Measurements from ENCODE around the gene CEP350.

The CEP350 gene

DNA sequence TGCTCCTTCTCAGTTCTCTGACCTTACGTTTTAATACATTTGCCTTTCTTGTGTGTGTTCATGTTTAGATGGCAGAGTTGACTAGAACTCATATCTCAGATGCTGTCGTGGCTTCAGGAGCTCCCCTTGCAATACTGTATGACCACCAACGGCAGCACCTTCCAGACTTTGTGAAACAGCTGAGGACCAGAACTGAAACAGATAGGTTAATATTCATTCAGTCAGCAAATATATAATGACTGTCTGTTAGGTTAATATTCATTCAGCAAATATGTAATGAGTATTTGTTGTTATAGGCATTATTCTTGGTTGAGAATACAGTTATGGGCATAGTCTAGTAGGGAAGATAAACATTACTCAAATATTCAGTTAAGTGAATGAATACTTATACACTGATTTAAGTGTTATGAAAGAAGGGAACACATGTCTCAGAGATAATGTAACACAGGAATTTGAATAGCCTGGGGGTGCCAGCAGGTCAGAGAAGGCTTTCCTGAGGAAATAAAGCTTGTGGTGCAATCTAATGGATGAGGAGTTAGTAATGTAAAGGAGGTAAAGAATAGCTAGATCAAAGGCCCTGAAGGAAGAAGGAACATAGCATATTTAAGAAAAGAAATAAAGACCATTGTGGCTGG, 88.5 kb downstream of the CEP350 start:
- no peak for TF ChIP-seq CTCF (IDR thresholded peaks at IDR 0.05; ENCODE audit: insufficient read depth, low read length, poor library complexity, severe bottlenecking)

DNA sequence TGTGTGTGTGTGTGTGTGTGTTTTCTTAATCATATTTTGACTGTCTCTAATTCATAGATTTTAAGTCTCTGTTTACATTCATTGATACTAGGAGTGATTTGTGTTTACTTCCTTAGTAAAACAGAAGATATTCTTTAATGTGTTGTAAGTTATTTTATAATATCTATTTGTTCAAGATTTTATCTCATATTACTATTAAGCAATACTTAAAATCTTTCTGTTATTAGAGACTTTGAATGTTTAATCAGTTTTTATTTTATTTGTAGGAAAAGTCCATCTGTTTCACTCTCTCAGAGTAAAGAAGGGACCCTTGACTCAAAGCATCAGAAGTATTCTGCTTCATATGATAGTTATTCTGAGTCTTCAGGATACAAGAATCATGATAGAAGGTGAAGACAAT, 89.2 kb downstream of the CEP350 start:
- H3K4me3 ChIP-seq (replicated peaks; ENCODE audit: low read depth, low read length), result no peak overlapping the region
- no peak for TF ChIP-seq CTCF (IDR thresholded peaks at IDR 0.05; ENCODE audit: insufficient read depth, low read length, poor library complexity, severe bottlenecking)
- no peaks in the 10 kb centered on the region for H3K27me3 ChIP-seq (replicated peaks; ENCODE audit: control insufficient read depth, insufficient read depth, low read length)
- DNase-seq (ENCODE audit: extremely low read depth, insufficient read length), result no peak
- H3K36me3 ChIP-seq (ENCODE audit: control insufficient read depth, insufficient read depth, low read length), result peaks cover 6% of the 10 kb centered on the region

More for the DNA sequence above, 88.5 kb downstream of the CEP350 start:
- Histone ChIP-seq H3K4me3 (replicated peaks; ENCODE audit: low read depth, low read length) (no peak overlapping the region), H3K27me3 (replicated peaks; ENCODE audit: control insufficient read depth, insufficient read depth, low read length) (no peaks in the 10 kb centered on the region), H3K36me3 (ENCODE audit: control insufficient read depth, insufficient read depth, low read length) (peaks cover 2% of the 10 kb centered on the region)
- DNase-seq (ENCODE audit: extremely low read depth, insufficient read length), result no peak

DNA sequence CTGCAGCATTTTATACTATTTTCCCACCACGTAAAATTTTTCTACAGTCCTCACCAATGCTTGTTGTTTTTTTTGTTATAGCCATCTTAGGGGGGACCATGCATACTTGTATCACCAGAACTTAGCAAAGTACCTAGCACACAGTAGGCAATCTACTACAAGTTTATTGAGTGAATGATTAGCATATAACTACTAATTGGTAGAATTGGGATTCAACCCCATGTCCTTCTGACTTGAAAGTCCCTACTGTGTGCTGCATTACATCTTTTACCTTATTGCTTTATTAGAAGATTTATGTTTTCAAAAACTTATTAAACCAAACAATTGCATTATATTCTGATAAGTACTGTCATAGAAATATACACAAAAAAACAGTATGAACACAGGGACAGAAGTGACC, 92.1 kb downstream of the CEP350 start:
- no peak for TF ChIP-seq CTCF (IDR thresholded peaks at IDR 0.05; ENCODE audit: insufficient read depth, low read length, poor library complexity, severe bottlenecking)
- DNase-seq (ENCODE audit: extremely low read depth, insufficient read length), result no peak
- H3K36me3 ChIP-seq (ENCODE audit: control insufficient read depth, insufficient read depth, low read length), result peaks cover 4% of the 10 kb centered on the region

DNA sequence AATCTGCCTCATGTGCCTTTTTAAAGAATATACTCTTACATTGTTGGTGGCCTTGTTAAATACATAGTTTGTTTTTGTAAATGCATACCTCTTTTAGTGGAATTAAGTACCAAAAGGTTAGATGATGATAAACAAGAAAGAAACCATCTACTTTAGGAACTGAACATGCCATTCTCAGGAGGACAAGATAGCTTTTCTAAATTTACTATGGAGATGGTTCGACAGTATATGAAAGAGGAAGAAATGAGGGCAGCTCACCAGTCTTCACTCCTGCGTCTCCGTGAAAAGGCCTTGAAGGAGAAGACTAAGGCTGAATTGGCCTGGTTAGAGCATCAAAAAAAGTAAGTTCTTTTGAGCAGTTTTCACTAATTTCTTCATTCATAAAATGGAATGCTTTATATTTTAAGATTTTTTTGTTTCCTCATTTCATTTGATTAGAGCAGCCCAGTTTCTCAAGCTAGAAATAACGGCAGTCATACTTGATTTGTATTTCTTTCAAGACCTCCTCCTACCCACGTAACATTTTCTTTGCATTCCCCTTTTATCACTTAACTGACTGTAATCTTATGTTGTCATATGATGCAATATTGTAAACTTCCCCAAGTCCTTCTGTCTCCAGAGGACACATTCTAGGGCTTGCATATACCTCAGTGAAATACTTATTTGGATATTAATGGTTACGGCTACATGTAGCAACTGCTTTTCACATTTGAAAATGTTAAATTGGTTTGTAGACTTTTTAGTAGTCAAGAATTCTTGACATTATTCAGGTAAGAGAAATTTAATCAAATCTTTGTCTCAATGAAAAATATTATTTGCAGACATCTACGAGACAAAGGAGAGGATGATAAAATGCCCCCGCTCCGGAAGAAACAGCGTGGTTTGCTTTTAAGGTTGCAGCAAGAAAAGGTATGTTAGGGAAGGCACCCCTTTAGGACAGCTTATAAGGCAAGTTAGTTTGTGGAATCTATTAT, 99.3 kb downstream of the CEP350 start:
- peaks cover 2% of the 10 kb centered on the region for H3K36me3 ChIP-seq (ENCODE audit: control insufficient read depth, insufficient read depth, low read length)
- no peak overlapping the region for H3K4me3 ChIP-seq (replicated peaks; ENCODE audit: low read depth, low read length)
- H3K27me3 ChIP-seq (replicated peaks; ENCODE audit: control insufficient read depth, insufficient read depth, low read length), result no peaks in the 10 kb centered on the region
- DNase-seq (ENCODE audit: extremely low read depth, insufficient read length), result no peak
- TF ChIP-seq CTCF (IDR thresholded peaks at IDR 0.05; ENCODE audit: insufficient read depth, low read length, poor library complexity, severe bottlenecking), result no peak

More for the DNA sequence above, 92.1 kb downstream of the CEP350 start:
- Histone ChIP-seq H3K27me3 (replicated peaks; ENCODE audit: control insufficient read depth, insufficient read depth, low read length) (no peaks in the 10 kb centered on the region), H3K4me3 (replicated peaks; ENCODE audit: low read depth, low read length) (no peak overlapping the region)

GRCh38 chr1:180057883-180058396, 103.3 kb downstream of the CEP350 start:
- H3K36me3 ChIP-seq (ENCODE audit: control insufficient read depth, insufficient read depth, low read length), result peaks cover 4% of the 10 kb centered on the region
- TF ChIP-seq CTCF (IDR thresholded peaks at IDR 0.05; ENCODE audit: insufficient read depth, low read length, poor library complexity, severe bottlenecking), result no peak
- H3K4me3 ChIP-seq (replicated peaks; ENCODE audit: low read depth, low read length), result no peak overlapping the region
- no peak for DNase-seq (ENCODE audit: extremely low read depth, insufficient read length)
- no peaks in the 10 kb centered on the region for H3K27me3 ChIP-seq (replicated peaks; ENCODE audit: control insufficient read depth, insufficient read depth, low read length)
